OCI-LY7 (cell line): ENCODE data around the gene ACSS3. TPM values are rescaled to one million over a fixed set of nuclear protein-coding genes. Genes with fewer than 3 reads are reported as not detected.

ENCODE experiments used
- BruUV-seq: library from RNA; stranded (reverse); fragments of 400-500 nt; replicated peaks from 2 replicates; lab custom pipeline; 2021; lab: Mats Ljungman, UMichigan
- CTCF ChIA-PET: fragments of 300-600 bp; sonication (Branson Sonifier 250); formaldehyde crosslinking; loops from one replicate; lab custom pipeline; 2022; ENCODE audit warnings: antibody characterized with exemption; ENCODE audit not compliant: unreplicated experiment; lab: Charles Lee
- POLR2A ChIA-PET: fragments of 300-600 bp; sonication (Branson Sonifier 250); formaldehyde crosslinking; loops from one replicate; lab custom pipeline; 2022; ENCODE audit warnings: antibody characterized with exemption; lab: Charles Lee
- DNase-seq: peaks from one replicate; pipeline ENCODE4 v3.0.0-alpha.2; 2015; ENCODE audit warnings: low spot score
- H2AFZ ChIP-seq: fragments of 200-600 bp; sonication (generic), shearing (Covaris generic); 2 replicates; pipeline ENCODE4 v1.6.1; 2014; ENCODE audit warnings: mild to moderate bottlenecking, antibody characterized with exemption, low read length, moderate library complexity
- H3K27ac ChIP-seq: fragments of 200-600 bp; sonication (generic); 2 replicates; pipeline ENCODE4 v1.5.1; 2014; ENCODE audit warnings: mixed run types, low read depth, mild to moderate bottlenecking, moderate library complexity, low read length, inconsistent platforms; ENCODE audit not compliant: poor library complexity, severe bottlenecking
- H3K36me3 ChIP-seq: fragments of 200-600 bp; sonication (generic); 2 replicates; pipeline ENCODE4 v1.6.1; 2014; ENCODE audit warnings: mild to moderate bottlenecking, antibody characterized with exemption, low read length, moderate library complexity, mixed read lengths; ENCODE audit not compliant: insufficient read depth
- H3K4me1 ChIP-seq: fragments of 200-600 bp; sonication (generic); 2 replicates; pipeline ENCODE4 v1.5.1; 2014; ENCODE audit warnings: mild to moderate bottlenecking, low read length; ENCODE audit not compliant: insufficient read depth, poor library complexity, severe bottlenecking
- H3K4me2 ChIP-seq: fragments of 200-600 bp; sonication (generic); 2 replicates; pipeline ENCODE4 v1.6.1; 2014; ENCODE audit warnings: mild to moderate bottlenecking, low read length
- H3K4me3 ChIP-seq: fragments of 200-600 bp; sonication (generic); 2 replicates; pipeline ENCODE4 v1.5.1; 2014; ENCODE audit warnings: mild to moderate bottlenecking, low read depth, low read length; ENCODE audit not compliant: poor library complexity, severe bottlenecking
- H3K79me2 ChIP-seq: fragments of 200-600 bp; sonication (generic); 2 replicates; pipeline ENCODE4 v1.6.1; 2016; ENCODE audit warnings: low read depth, mild to moderate bottlenecking, low read length, moderate library complexity, mixed read lengths; ENCODE audit not compliant: insufficient read depth
- H3K9me2 ChIP-seq: fragments of 200-600 bp; sonication (generic); 2 replicates; pipeline ENCODE4 v1.6.1; 2016; ENCODE audit warnings: mild to moderate bottlenecking, low read length, mixed read lengths; ENCODE audit not compliant: insufficient read depth
- H3K9me3 ChIP-seq: fragments of 200-600 bp; sonication (generic); 2 replicates; pipeline ENCODE4 v1.6.1; 2014; ENCODE audit warnings: mild to moderate bottlenecking, mixed run types, low read length, mixed read lengths
- H4K20me1 ChIP-seq: fragments of 200-600 bp; sonication (generic); 2 replicates; pipeline ENCODE4 v1.6.1; 2014; ENCODE audit warnings: mild to moderate bottlenecking, antibody characterized with exemption, low read length, moderate library complexity, mixed read lengths; ENCODE audit not compliant: insufficient read depth
- EZH2phosphoT487 ChIP-seq: fragments of 200-600 bp; sonication (generic); IDR thresholded peaks from 2 replicates; pipeline ENCODE4 v1.6.1; 2018; ENCODE audit warnings: low read depth, borderline replicate concordance, mild to moderate bottlenecking, mixed run types, antibody characterized with exemption, low read length, moderate library complexity, mixed read lengths
- intact Hi-C: fragments of 100-400 bp; cut with micrococcal nuclease; formaldehyde crosslinking; loops from one replicate; pipeline ENCODE4 v1.10.0; 2022; ENCODE audit not compliant: unreplicated experiment
- total RNA-seq, 2 experiments: library from RNA; depleted of rRNA in 1 of 2; stranded (reverse); fragments of >200 nt in 1 of 2; shearing (Covaris generic) in 1 of 2; gene quantifications; 2 replicates each; pipeline ENCODE4 v1.2.3, GENCODE V29; 2014 to 2022
- TF ChIP-seq, protein P1 (sequence below): fragments of 200-600 bp; sonication (generic); conservative IDR thresholded peaks from 2 replicates; pipeline ENCODE4 v1.5.1; 2014; ENCODE audit warnings: mild to moderate bottlenecking, antibody characterized with exemption, low read length, moderate library complexity, mixed read lengths

ACSS3 gene
- total RNA-seq, 2 experiments from 2014 or later = not detected

DNA sequence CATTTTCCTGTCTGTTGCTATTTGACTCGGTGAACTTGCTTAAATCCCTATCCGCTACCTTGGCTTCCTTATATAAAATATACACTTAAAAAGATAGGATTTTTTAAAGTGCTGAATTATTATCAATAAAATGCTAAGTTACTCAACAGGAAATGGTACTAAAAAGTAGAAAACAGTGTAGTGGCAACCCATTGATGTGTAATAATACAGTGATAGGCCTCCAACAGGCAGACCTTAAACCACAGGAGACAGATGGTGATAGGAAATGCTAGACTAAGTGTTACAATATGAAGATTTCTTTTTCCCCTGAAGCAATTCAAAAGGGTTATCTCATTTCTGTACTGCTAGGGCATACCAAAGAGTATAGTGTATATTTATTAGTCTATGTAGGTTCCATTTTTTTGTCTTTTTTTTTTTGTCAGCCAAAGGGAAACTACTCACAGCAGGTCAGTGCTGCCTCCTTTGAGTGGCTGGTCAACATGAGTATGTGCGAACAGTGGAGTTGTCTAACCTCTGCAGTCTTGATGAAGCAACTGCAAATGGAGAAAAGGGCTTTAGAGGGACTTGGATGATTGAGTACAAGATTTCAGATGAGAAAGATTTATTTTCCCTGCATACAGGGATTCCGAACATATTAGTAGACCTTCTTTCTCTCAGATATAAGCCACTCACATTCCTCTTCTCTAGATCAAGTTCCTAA, 183.8 kb downstream of the ACSS3 start:
- no peak for DNase-seq
- Histone ChIP-seq H3K4me1 (no peaks in the 10 kb centered on the region), H3K9me3 (no peaks in the 10 kb centered on the region), H3K4me2 (no peak overlapping the region), H3K79me2 (no peaks in the 10 kb centered on the region), H3K36me3 (no peaks in the 10 kb centered on the region), H3K27ac (no peak overlapping the region), H3K4me3 (no peak overlapping the region), H2AFZ (no peak overlapping the region), H4K20me1 (no peaks in the 10 kb centered on the region), H3K9me2 (no peaks in the 10 kb centered on the region)
- ChIA-PET POLR2A (no interaction called here), CTCF (no interaction called here)
- TF ChIP-seq, protein P1, sequence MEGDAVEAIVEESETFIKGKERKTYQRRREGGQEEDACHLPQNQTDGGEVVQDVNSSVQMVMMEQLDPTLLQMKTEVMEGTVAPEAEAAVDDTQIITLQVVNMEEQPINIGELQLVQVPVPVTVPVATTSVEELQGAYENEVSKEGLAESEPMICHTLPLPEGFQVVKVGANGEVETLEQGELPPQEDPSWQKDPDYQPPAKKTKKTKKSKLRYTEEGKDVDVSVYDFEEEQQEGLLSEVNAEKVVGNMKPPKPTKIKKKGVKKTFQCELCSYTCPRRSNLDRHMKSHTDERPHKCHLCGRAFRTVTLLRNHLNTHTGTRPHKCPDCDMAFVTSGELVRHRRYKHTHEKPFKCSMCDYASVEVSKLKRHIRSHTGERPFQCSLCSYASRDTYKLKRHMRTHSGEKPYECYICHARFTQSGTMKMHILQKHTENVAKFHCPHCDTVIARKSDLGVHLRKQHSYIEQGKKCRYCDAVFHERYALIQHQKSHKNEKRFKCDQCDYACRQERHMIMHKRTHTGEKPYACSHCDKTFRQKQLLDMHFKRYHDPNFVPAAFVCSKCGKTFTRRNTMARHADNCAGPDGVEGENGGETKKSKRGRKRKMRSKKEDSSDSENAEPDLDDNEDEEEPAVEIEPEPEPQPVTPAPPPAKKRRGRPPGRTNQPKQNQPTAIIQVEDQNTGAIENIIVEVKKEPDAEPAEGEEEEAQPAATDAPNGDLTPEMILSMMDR = no peak
- TF ChIP-seq EZH2phosphoT487 = no peak
- no TSS peak for BruUV-seq
- intact Hi-C loops = no loop called here

DNA sequence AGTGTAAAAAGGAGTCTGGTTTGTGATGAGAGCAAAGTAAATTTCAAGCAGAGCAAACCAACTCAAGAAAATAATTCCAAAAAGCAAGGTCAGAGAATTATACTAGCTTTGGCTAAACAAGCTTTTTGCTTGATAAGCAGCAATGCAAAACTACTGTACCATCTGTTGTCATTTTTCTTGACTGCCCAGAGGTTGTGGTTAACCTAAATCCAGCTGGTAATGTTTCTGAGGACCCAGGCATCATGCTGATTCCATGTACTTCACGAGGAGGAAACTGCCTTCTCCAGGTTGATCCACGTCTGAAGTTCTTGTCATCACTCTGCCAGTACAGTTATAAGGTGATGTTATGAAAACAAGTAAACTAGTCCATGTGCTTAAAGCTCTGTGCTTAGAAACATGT, 185.2 kb downstream of the ACSS3 start:
- DNase-seq = no peak
- Histone ChIP-seq H3K27ac (no peak overlapping the region), H3K4me2 (no peak overlapping the region), H3K9me2 (no peaks in the 10 kb centered on the region), H3K79me2 (no peaks in the 10 kb centered on the region), H4K20me1 (no peaks in the 10 kb centered on the region), H3K9me3 (no peaks in the 10 kb centered on the region), H3K4me1 (no peaks in the 10 kb centered on the region), H3K4me3 (no peak overlapping the region), H3K36me3 (no peaks in the 10 kb centered on the region), H2AFZ (no peak overlapping the region)
- CTCF ChIA-PET = no interaction called here
- TF ChIP-seq, protein P1 = no peak
- POLR2A ChIA-PET = no interaction called here
- intact Hi-C loops = no loop called here
- BruUV-seq = no TSS peak

DNA sequence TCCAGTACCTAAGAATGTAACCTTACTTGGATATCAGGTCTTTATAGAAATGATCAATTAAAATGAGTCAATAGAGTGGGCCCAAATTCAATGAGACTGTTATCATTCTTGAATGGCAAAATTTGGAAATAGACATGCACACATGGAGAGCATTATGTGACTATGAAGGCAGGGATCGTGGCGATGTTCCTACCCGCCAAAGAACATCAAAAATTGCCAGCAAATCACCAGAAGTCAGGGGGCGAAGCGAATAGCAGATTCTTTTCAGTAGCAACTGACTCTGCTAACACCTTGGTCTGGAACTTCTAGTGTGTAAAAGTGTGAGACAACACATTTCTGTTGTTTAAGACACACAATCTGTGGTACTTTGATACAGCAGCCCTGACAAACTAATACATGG, 192.5 kb downstream of the ACSS3 start:
- CTCF ChIA-PET = no interaction called here
- H3K4me2 ChIP-seq = no peak overlapping the region
- POLR2A ChIA-PET = no interaction called here
- DNase-seq = no peak
- H3K4me1 ChIP-seq = no peaks in the 10 kb centered on the region
- no peaks in the 10 kb centered on the region for H4K20me1 ChIP-seq
- no peaks in the 10 kb centered on the region for H3K9me3 ChIP-seq
- intact Hi-C loops = no loop called here
- H3K79me2 ChIP-seq = no peaks in the 10 kb centered on the region
- no TSS peak for BruUV-seq
- no peak overlapping the region for H3K4me3 ChIP-seq
- H3K36me3 ChIP-seq = no peaks in the 10 kb centered on the region
- TF ChIP-seq, protein P1 = no peak
- no peak for TF ChIP-seq EZH2phosphoT487
- H3K9me2 ChIP-seq = no peaks in the 10 kb centered on the region
- no peak overlapping the region for H2AFZ ChIP-seq
- no peak overlapping the region for H3K27ac ChIP-seq
